HG03135 (cell line): ENCODE measurements around the gene ELMOD1.

Experiments used
- ATAC-seq: cut with Tn5 transposase; IDR thresholded peaks from one replicate; pipeline ENCODE4 v1.9.1; 2021; ENCODE audit warnings: mild to moderate bottlenecking, moderate library complexity; ENCODE audit not compliant: unreplicated experiment

The ELMOD1 gene

GRCh38 chr11:107713009-107713408 lies 122.1 kb downstream of the ELMOD1 start:
- no peak for ATAC-seq
